Smooth muscle cell (in vitro differentiated cells): ENCODE results near the gene PDZD8. TPM values are rescaled to one million over a fixed set of nuclear protein-coding genes. Genes with fewer than 3 reads are reported as not detected.

Experiments used
- DNase-seq: peaks from one replicate; lab custom pipeline; 2025; ENCODE audit not compliant: unreplicated experiment; lab: John Stamatoyannopoulos, UW
- H2AFZ ChIP-seq: fragments of 200-600 bp; sonication (generic); 2 replicates; pipeline ENCODE4 v1.6.0; 2016; ENCODE audit warnings: antibody characterized with exemption, low read depth, mild to moderate bottlenecking
- H3F3A ChIP-seq: fragments of 200-600 bp; sonication (generic); 2 replicates; pipeline ENCODE4 v1.6.0; 2017; ENCODE audit warnings: antibody characterized with exemption, low read depth
- H3K27ac ChIP-seq: fragments of 200-600 bp; sonication (generic); 2 replicates; pipeline ENCODE4 v1.5.1; 2016; ENCODE audit warnings: low read depth, mild to moderate bottlenecking
- H3K27me3 ChIP-seq: fragments of 200-600 bp; sonication (generic); 2 replicates; pipeline ENCODE4 v1.6.1; 2016; ENCODE audit warnings: low read depth, mild to moderate bottlenecking
- H3K36me3 ChIP-seq: fragments of 200-600 bp; sonication (generic); 2 replicates; pipeline ENCODE4 v1.5.1; 2016; ENCODE audit warnings: low read depth
- H3K4me1 ChIP-seq: fragments of 200-600 bp; sonication (generic); 2 replicates; pipeline ENCODE4 v1.5.1; 2016; ENCODE audit warnings: low read depth
- H3K4me2 ChIP-seq: fragments of 200-600 bp; sonication (generic); 2 replicates; pipeline ENCODE4 v1.6.0; 2016; ENCODE audit warnings: mild to moderate bottlenecking
- H3K4me3 ChIP-seq: fragments of 200-600 bp; sonication (generic); 2 replicates; pipeline ENCODE4 v1.5.1; 2016; ENCODE audit warnings: mild to moderate bottlenecking
- H3K79me2 ChIP-seq: fragments of 200-600 bp; sonication (generic); 2 replicates; pipeline ENCODE4 v1.6.0; 2016; ENCODE audit warnings: low read depth, mild to moderate bottlenecking
- H3K9ac ChIP-seq: fragments of 200-600 bp; sonication (generic); 2 replicates; pipeline ENCODE4 v1.6.0; 2016; ENCODE audit warnings: low read depth
- H3K9me3 ChIP-seq: fragments of 200-600 bp; sonication (generic); replicated peaks from 2 replicates; pipeline ENCODE4 v1.5.1; 2016; ENCODE audit warnings: low read depth
- H4K20me1 ChIP-seq: fragments of 200-600 bp; sonication (generic); 2 replicates; pipeline ENCODE4 v1.6.0; 2016; ENCODE audit warnings: low read depth
- WGBS: methylation state at CpG from one replicate; pipeline ENCODE4 v1.1.7; 2016; ENCODE audit warnings: low lambda C conversion rate; 5-methylcytosine and 5-hydroxymethylcytosine counted together
- polyA plus RNA-seq: library from polyadenylated mRNA; unstranded; fragments of >200 nt; fragmentation: Nextera tagmentation; extraction: Ambion mirVana; gene quantifications from 2 replicates; pipeline ENCODE4 v1.2.1, GENCODE V29; 2016
- total RNA-seq: library from RNA; depleted of rRNA; stranded (reverse); fragments of >200 nt; gene quantifications from 2 replicates; pipeline ENCODE4 v1.2.3, GENCODE V29; 2014
- TF ChIP-seq, protein P1 (sequence below): fragments of 200-600 bp; sonication (generic); IDR thresholded peaks from 2 replicates; pipeline ENCODE4 v1.5.1; 2017; ENCODE audit warnings: borderline replicate concordance, mild to moderate bottlenecking, antibody characterized with exemption; ENCODE audit not compliant: insufficient read depth, poor library complexity, severe bottlenecking

PDZD8 gene
- total and polyA plus RNA-seq, 2 experiments from 2014 or later: 6.3 to 22.1 TPM

DNA sequence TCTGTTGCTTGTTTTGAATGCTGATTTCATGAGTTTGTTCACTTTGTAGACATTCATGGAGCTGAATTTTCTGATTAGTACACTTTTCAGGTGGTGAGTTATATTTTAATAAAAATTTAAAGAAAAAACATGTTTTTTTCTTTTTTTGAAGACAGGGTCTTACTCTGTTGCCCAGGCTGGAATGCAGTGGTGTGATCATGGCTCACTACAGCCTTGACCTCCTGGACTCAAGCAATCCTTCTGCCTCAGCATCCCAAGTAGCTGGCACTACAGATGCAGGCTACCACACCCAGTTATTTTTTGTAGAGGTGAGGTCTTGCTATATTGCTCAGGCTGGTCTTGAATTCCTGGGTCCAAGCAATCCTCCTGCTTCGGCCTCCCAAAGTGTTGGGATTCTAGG lies 23.7 kb downstream of the PDZD8 start:
- peaks cover 100% of the 10 kb centered on the region for H4K20me1 ChIP-seq
- no peak overlapping the region for H3K4me2 ChIP-seq
- no peak overlapping the region for H3K27ac ChIP-seq
- H2AFZ ChIP-seq: no peak overlapping the region
- no peak for DNase-seq
- TF ChIP-seq, protein P1, sequence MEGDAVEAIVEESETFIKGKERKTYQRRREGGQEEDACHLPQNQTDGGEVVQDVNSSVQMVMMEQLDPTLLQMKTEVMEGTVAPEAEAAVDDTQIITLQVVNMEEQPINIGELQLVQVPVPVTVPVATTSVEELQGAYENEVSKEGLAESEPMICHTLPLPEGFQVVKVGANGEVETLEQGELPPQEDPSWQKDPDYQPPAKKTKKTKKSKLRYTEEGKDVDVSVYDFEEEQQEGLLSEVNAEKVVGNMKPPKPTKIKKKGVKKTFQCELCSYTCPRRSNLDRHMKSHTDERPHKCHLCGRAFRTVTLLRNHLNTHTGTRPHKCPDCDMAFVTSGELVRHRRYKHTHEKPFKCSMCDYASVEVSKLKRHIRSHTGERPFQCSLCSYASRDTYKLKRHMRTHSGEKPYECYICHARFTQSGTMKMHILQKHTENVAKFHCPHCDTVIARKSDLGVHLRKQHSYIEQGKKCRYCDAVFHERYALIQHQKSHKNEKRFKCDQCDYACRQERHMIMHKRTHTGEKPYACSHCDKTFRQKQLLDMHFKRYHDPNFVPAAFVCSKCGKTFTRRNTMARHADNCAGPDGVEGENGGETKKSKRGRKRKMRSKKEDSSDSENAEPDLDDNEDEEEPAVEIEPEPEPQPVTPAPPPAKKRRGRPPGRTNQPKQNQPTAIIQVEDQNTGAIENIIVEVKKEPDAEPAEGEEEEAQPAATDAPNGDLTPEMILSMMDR: no peak
- no peaks in the 10 kb centered on the region for H3K27me3 ChIP-seq
- 97% methylated on average over 1 of the region's 1 CpG for WGBS
- H3K9me3 ChIP-seq: no peaks in the 10 kb centered on the region
- no peak overlapping the region for H3K4me3 ChIP-seq
- H3K79me2 ChIP-seq: peaks cover 93% of the 10 kb centered on the region
- no peaks in the 10 kb centered on the region for H3F3A ChIP-seq
- H3K9ac ChIP-seq: no peak overlapping the region
- H3K36me3 ChIP-seq: no peaks in the 10 kb centered on the region
- no peaks in the 10 kb centered on the region for H3K4me1 ChIP-seq

DNA sequence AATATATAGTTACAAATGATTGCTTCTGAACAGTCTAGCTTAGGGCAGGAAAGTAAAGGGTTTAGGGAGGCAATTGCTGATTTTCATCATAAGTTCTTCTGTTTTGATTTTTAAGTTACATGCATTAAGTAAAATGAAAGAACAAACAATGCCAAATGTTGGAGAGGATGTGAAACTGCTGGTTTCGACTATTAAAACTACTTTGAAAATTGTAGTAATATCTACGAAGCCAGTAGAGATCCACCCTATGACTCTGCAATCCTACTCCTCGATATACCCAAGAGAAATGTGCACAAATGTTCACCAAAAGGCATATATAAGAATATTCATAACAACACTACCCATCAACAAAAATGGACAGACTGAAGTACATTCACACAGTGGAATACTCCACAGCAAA lies 24.3 kb downstream of the PDZD8 start:
- H3F3A ChIP-seq: no peaks in the 10 kb centered on the region
- H3K4me2 ChIP-seq: no peak overlapping the region
- no peak overlapping the region for H3K27ac ChIP-seq
- DNase-seq: no peak
- H2AFZ ChIP-seq: no peak overlapping the region
- peaks cover 90% of the 10 kb centered on the region for H3K79me2 ChIP-seq
- TF ChIP-seq, protein P1: no peak
- 92% methylated on average over 3 of the region's 3 CpGs for WGBS
- H4K20me1 ChIP-seq: peaks cover 100% of the 10 kb centered on the region
- no peaks in the 10 kb centered on the region for H3K9me3 ChIP-seq
- no peaks in the 10 kb centered on the region for H3K36me3 ChIP-seq
- H3K27me3 ChIP-seq: no peaks in the 10 kb centered on the region
- no peaks in the 10 kb centered on the region for H3K4me1 ChIP-seq
- no peak overlapping the region for H3K4me3 ChIP-seq
- H3K9ac ChIP-seq: no peak overlapping the region

DNA sequence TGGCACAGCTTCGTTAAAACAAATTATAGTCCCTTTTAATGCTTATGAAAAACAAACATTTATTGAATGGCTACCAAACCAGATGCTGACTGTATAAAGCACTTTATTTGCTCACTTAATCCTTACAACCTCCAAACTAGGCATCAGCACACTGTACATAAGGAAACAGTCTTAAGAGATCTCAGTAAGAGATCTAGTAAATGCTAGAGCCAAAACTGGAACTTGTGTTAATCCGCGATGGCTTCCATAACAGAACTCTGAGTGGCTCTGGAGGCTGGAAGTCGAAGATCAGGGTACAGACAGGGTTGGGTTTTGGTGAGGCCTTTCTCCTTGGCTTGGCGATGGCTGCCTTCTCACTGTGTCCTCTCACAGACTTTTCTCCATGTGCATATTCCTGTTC lies 27.0 kb downstream of the PDZD8 start:
- H3K4me1 ChIP-seq: no peaks in the 10 kb centered on the region
- DNase-seq: no peak
- peaks cover 72% of the 10 kb centered on the region for H3K79me2 ChIP-seq
- TF ChIP-seq, protein P1: no peak
- no peaks in the 10 kb centered on the region for H3F3A ChIP-seq
- no peak overlapping the region for H2AFZ ChIP-seq
- H3K36me3 ChIP-seq: no peaks in the 10 kb centered on the region
- H3K27me3 ChIP-seq: no peaks in the 10 kb centered on the region
- H3K9ac ChIP-seq: no peak overlapping the region
- no peak overlapping the region for H3K4me2 ChIP-seq
- H3K4me3 ChIP-seq: no peak overlapping the region
- peaks cover 100% of the 10 kb centered on the region for H4K20me1 ChIP-seq
- no peaks in the 10 kb centered on the region for H3K9me3 ChIP-seq
- H3K27ac ChIP-seq: no peak overlapping the region
- 76% methylated on average over 5 of the region's 5 CpGs for WGBS

DNA sequence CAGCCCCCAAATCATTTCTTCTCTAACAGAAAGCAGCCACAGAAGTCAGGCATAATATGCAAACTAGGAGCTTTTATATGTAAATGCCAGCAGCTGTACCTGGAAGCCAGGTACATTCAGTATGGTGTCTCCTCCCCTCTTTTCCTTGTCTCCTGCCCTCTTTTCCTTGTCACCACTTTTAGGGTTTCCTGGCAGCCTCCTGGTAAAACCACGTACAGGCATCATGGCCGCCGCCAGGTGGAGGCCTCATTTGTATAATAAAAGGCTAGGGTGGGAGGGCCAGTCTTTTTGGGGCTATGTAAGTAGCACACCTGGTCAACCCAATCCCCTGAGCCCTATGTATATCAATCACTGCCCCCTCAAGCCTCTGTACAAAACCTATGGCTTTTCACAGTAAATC lies 28.7 kb downstream of the PDZD8 start:
- no peaks in the 10 kb centered on the region for H3F3A ChIP-seq
- H3K36me3 ChIP-seq: no peaks in the 10 kb centered on the region
- 70% methylated on average over 3 of the region's 3 CpGs for WGBS
- no peaks in the 10 kb centered on the region for H3K9me3 ChIP-seq
- H3K27me3 ChIP-seq: no peaks in the 10 kb centered on the region
- H3K79me2 ChIP-seq: peaks cover 64% of the 10 kb centered on the region
- TF ChIP-seq, protein P1: no peak
- H3K4me2 ChIP-seq: no peak overlapping the region
- peaks cover 100% of the 10 kb centered on the region for H4K20me1 ChIP-seq
- no peak overlapping the region for H3K9ac ChIP-seq
- no peak overlapping the region for H3K27ac ChIP-seq
- no peak overlapping the region for H2AFZ ChIP-seq
- H3K4me1 ChIP-seq: no peaks in the 10 kb centered on the region
- H3K4me3 ChIP-seq: no peak overlapping the region
- no peak for DNase-seq
